Panc1 (cell line): ENCODE measurements around the gene GPNMB.

Experiments used
- CTCF ChIP-seq: fragments of 450-650 bp; IDR thresholded peaks from 2 replicates; pipeline ENCODE4 v1.5.1; 2017; ENCODE audit warnings: mild to moderate bottlenecking
- POLR2AphosphoS5 ChIP-seq: IDR thresholded peaks from 2 replicates; pipeline ENCODE4 v1.6.1; 2012; ENCODE audit warnings: mild to moderate bottlenecking, low read depth, low read length, moderate library complexity
- REST ChIP-seq, 2 experiments: IDR thresholded peaks; 2 replicates each; pipeline ENCODE4 v1.6.1; 2011 to 2012; ENCODE audit warnings: low read depth in 2 of 2, control low read depth in 1 of 2, low read length in 1 of 2, mild to moderate bottlenecking in 1 of 2, moderate library complexity in 1 of 2; ENCODE audit not compliant: insufficient read depth in 1 of 2
- TCF7L2 ChIP-seq: IDR thresholded peaks from 2 replicates; pipeline ENCODE4 v1.6.1; 2011; ENCODE audit warnings: mild to moderate bottlenecking, low read depth, low read length, inconsistent platforms

GRCh38 chr7:23220690-23221305 lies 25.8 kb upstream of the GPNMB start:
- TF ChIP-seq CTCF (no peak), POLR2AphosphoS5 (no peak), REST (IDR thresholded peaks at IDR 0.05; ENCODE audit: insufficient read depth in 1 of 2, low read depth in 2 of 2, low read length in 1 of 2) (no peak), TCF7L2 (no peak)
